H1 (cell line): ENCODE measurements around the gene CCNY. TPM values are rescaled to one million over a fixed set of nuclear protein-coding genes. Genes with fewer than 3 reads are reported as not detected.

Experiments used
- CTCF ChIA-PET: fragments of 300-600 bp; sonication (Branson Sonifier 250); formaldehyde crosslinking; loops from one replicate; lab custom pipeline; 2021; ENCODE audit not compliant: partially characterized antibody; lab: Charles Lee
- POLR2A ChIA-PET: fragments of 300-600 bp; sonication (Branson Sonifier 250); formaldehyde crosslinking; loops from one replicate; lab custom pipeline; 2021; ENCODE audit warnings: inconsistent platforms; ENCODE audit not compliant: partially characterized antibody; lab: Charles Lee
- DNase-seq, 2 experiments: peaks; one replicate each; pipeline versions ENCODE4 v3.0.0 to v3.0.0-alpha.2; 2010 to 2022; ENCODE audit warnings: low spot score in 2 of 2, low read depth in 1 of 2, mixed read lengths in 1 of 2
- FAIRE-seq: peaks from 2 replicates; lab custom pipeline; 2011; peaks lifted over from hg19 to GRCh38; lab: Jason Lieb, UNC
- H2AFZ ChIP-seq: 2 replicates; pipeline ENCODE4 v1.8.1; 2012; ENCODE audit warnings: low read length, inconsistent platforms
- H2AK5ac ChIP-seq: 2 replicates; pipeline ENCODE4 v1.6.1; 2013; ENCODE audit warnings: low read depth, low read length
- H2BK120ac ChIP-seq: replicated peaks from 2 replicates; pipeline ENCODE3; 2013; ENCODE audit warnings: low read depth, low read length, inconsistent platforms
- H2BK12ac ChIP-seq: 2 replicates; pipeline ENCODE4 v1.6.1; 2013; ENCODE audit warnings: low read depth, low read length
- H2BK15ac ChIP-seq: 2 replicates; pipeline ENCODE4 v1.6.1; 2013; ENCODE audit warnings: low read length
- H2BK20ac ChIP-seq: 2 replicates; pipeline ENCODE4 v1.6.1; 2013; ENCODE audit warnings: low read length
- H2BK5ac ChIP-seq: 2 replicates; pipeline ENCODE4 v1.6.1; 2013; ENCODE audit warnings: low read depth, low read length
- H3K14ac ChIP-seq: 2 replicates; pipeline ENCODE4 v1.6.1; 2013; ENCODE audit warnings: inconsistent platforms; ENCODE audit not compliant: insufficient read length
- H3K18ac ChIP-seq: 2 replicates; pipeline ENCODE4 v1.6.1; 2013; ENCODE audit warnings: low read length; ENCODE audit errors: extremely low read depth
- H3K23ac ChIP-seq: 2 replicates; pipeline ENCODE4 v1.6.1; 2013; ENCODE audit warnings: inconsistent platforms; ENCODE audit not compliant: insufficient read length
- H3K23me2 ChIP-seq: 2 replicates; pipeline ENCODE4 v1.6.1; 2013; ENCODE audit warnings: low read depth, low read length
- H3K27ac ChIP-seq: 2 replicates; pipeline ENCODE4 v1.6.1; 2011; ENCODE audit warnings: low read depth, low read length, inconsistent platforms
- H3K27me3 ChIP-seq, 4 experiments: replicated peaks in 1 of 4; 1 replicate in 1 of 4; 2 replicates in 3 of 4; pipeline versions ENCODE4 v1.6.1 to v1.8.1; 2011 to 2013; ENCODE audit warnings: low read length in 3 of 4, mild to moderate bottlenecking in 3 of 4, inconsistent platforms in 2 of 4, mixed read lengths in 2 of 4, moderate library complexity in 1 of 4; ENCODE audit not compliant: control insufficient read depth in 3 of 4, insufficient read depth in 3 of 4; ENCODE audit errors: extremely low read depth in 1 of 4
- H3K36me3 ChIP-seq, 4 experiments: 2 replicates each; pipeline versions ENCODE4 v1.6.1 to v1.8.1; 2011 to 2013; ENCODE audit warnings: mild to moderate bottlenecking in 4 of 4, low read length in 3 of 4, moderate library complexity in 2 of 4, control low read depth in 1 of 4, inconsistent platforms in 1 of 4; ENCODE audit not compliant: insufficient read depth in 4 of 4, control insufficient read depth in 2 of 4
- H3K4ac ChIP-seq: replicated peaks from 2 replicates; pipeline ENCODE3; 2013; ENCODE audit warnings: low read length, low read depth, mixed read lengths, inconsistent platforms; ENCODE audit not compliant: insufficient read length
- H3K4me1 ChIP-seq, 4 experiments: replicated peaks in 1 of 4; 1 replicate in 1 of 4; 2 replicates in 3 of 4; pipeline versions ENCODE4 v1.6.1 to v1.8.1; 2011 to 2013; ENCODE audit warnings: low read length in 3 of 4, inconsistent platforms in 2 of 4, mixed read lengths in 1 of 4; ENCODE audit not compliant: insufficient read depth in 4 of 4, control insufficient read depth in 3 of 4
- H3K4me2 ChIP-seq, 2 experiments: 2 replicates each; pipeline versions ENCODE4 v1.6.1 to v1.8.1; 2011 to 2013; ENCODE audit warnings: low read depth in 2 of 2, low read length in 2 of 2, control low read depth in 1 of 2, inconsistent platforms in 1 of 2, mild to moderate bottlenecking in 1 of 2; ENCODE audit not compliant: insufficient read depth in 1 of 2
- H3K4me3 ChIP-seq, 4 experiments: fragments of 200-600, 300-600 bp in 1 of 4; sonication (generic), shearing (Covaris generic), sonication (Bioruptor Twin) in 1 of 4; 2 replicates each; pipeline versions ENCODE4 v1.5.1 to v1.8.1; 2011 to 2016; ENCODE audit warnings: low read length in 4 of 4, low read depth in 3 of 4, control low read depth in 2 of 4, inconsistent platforms in 2 of 4, mild to moderate bottlenecking in 2 of 4, mixed read lengths in 1 of 4, moderate library complexity in 1 of 4; ENCODE audit not compliant: insufficient read depth in 2 of 4; ENCODE audit errors: extremely low read depth in 1 of 4
- H3K56ac ChIP-seq: replicated peaks from 2 replicates; pipeline ENCODE3; 2013; ENCODE audit warnings: low read depth, mild to moderate bottlenecking, mixed read lengths, low read length, inconsistent platforms; ENCODE audit not compliant: insufficient read length
- H3K79me1 ChIP-seq: 2 replicates; pipeline ENCODE4 v1.6.1; 2013; ENCODE audit warnings: low read depth, low read length, control low read depth
- H3K79me2 ChIP-seq, 2 experiments: 2 replicates each; pipeline versions ENCODE4 v1.6.1 to v1.8.1; 2012 to 2013; ENCODE audit warnings: low read length in 2 of 2, mild to moderate bottlenecking in 2 of 2, inconsistent platforms in 1 of 2; ENCODE audit not compliant: insufficient read depth in 2 of 2, control insufficient read depth in 1 of 2
- H3K9ac ChIP-seq, 4 experiments: replicated peaks in 1 of 4; 1 replicate in 1 of 4; 2 replicates in 3 of 4; pipeline versions ENCODE4 v1.6.1 to v1.8.1; 2011 to 2013; ENCODE audit warnings: low read depth in 3 of 4, low read length in 3 of 4, control low read depth in 2 of 4, mild to moderate bottlenecking in 2 of 4, moderate library complexity in 2 of 4, inconsistent platforms in 1 of 4; ENCODE audit errors: extremely low read depth in 1 of 4
- H3K9me3 ChIP-seq, 2 experiments: 2 replicates each; pipeline versions ENCODE4 v1.6.1 to v1.8.1; 2012 to 2013; ENCODE audit warnings: mild to moderate bottlenecking in 2 of 2, moderate library complexity in 2 of 2, control low read depth in 1 of 2, inconsistent platforms in 1 of 2, low read depth in 1 of 2, low read length in 1 of 2, mixed read lengths in 1 of 2; ENCODE audit not compliant: insufficient read depth in 2 of 2
- H4K20me1 ChIP-seq, 2 experiments: replicated peaks in 1 of 2; 2 replicates each; pipeline versions ENCODE3 to v1.8.1; 2011 to 2013; ENCODE audit warnings: inconsistent platforms in 2 of 2, low read length in 2 of 2, mild to moderate bottlenecking in 1 of 2; ENCODE audit not compliant: insufficient read depth in 2 of 2, control insufficient read depth in 1 of 2
- H4K5ac ChIP-seq: 2 replicates; pipeline ENCODE4 v1.6.1; 2013; ENCODE audit warnings: low read length, low read depth, mixed read lengths, inconsistent platforms; ENCODE audit not compliant: insufficient read length
- H4K8ac ChIP-seq: 2 replicates; pipeline ENCODE4 v1.8.0; 2013; ENCODE audit warnings: mild to moderate bottlenecking, moderate library complexity, low read length, inconsistent platforms; ENCODE audit not compliant: insufficient read depth; ENCODE audit errors: extremely low read depth
- H4K91ac ChIP-seq: replicated peaks from 2 replicates; pipeline ENCODE3; 2013; ENCODE audit warnings: low read length, mixed read lengths, inconsistent platforms; ENCODE audit not compliant: insufficient read length
- CBX5 ChIP-seq: fragments of 300-800, 300-1000 bp; sonication (generic); IDR thresholded peaks from 2 replicates; pipeline ENCODE4 v1.7.1; 2016; ENCODE audit warnings: antibody characterized with exemption, low read length, low read depth
- CHD1 ChIP-seq: IDR thresholded peaks from 2 replicates; pipeline ENCODE4 v1.6.1; 2012; ENCODE audit warnings: low read depth, low read length, improper control_type of control experiment
- EGR1 ChIP-seq: IDR thresholded peaks from 2 replicates; pipeline ENCODE4 v1.6.1; 2011; ENCODE audit warnings: low read depth, low read length, borderline replicate concordance
- FOSL1 ChIP-seq: IDR thresholded peaks from 2 replicates; pipeline ENCODE4 v1.6.1; 2011; ENCODE audit warnings: mild to moderate bottlenecking, low read depth, low read length, moderate library complexity; ENCODE audit not compliant: insufficient read depth
- HDAC6 ChIP-seq: IDR thresholded peaks from one replicate; pipeline ENCODE4 v1.7.1; 2012; ENCODE audit warnings: low read depth, mild to moderate bottlenecking, inconsistent platforms, low read length, moderate library complexity
- JUND ChIP-seq: IDR thresholded peaks from 2 replicates; pipeline ENCODE4 v1.6.1; 2011; ENCODE audit warnings: mild to moderate bottlenecking, improper control_type of control experiment, low read length
- KDM4A ChIP-seq: IDR thresholded peaks from one replicate; pipeline ENCODE4 v1.7.1; 2012; ENCODE audit warnings: low read depth, mild to moderate bottlenecking, moderate library complexity, low read length, inconsistent platforms; ENCODE audit not compliant: severe bottlenecking
- RAD21 ChIP-seq, 2 experiments: IDR thresholded peaks in 1 of 2; conservative IDR thresholded peaks in 1 of 2; 2 replicates each; pipeline ENCODE4 v1.6.1; 2011; ENCODE audit warnings: low read depth in 2 of 2, low read length in 2 of 2, improper control_type of control experiment in 1 of 2, inconsistent platforms in 1 of 2, mild to moderate bottlenecking in 1 of 2, moderate library complexity in 1 of 2
- RNF2 ChIP-seq: fragments of 200-900, 300-1000 bp; sonication (generic); IDR thresholded peaks from 2 replicates; pipeline ENCODE4 v1.7.1; 2016; ENCODE audit warnings: borderline replicate concordance, low read depth, mild to moderate bottlenecking, antibody characterized with exemption, low read length; ENCODE audit not compliant: poor library complexity, severe bottlenecking; ENCODE audit errors: missing control alignments
- TCF12 ChIP-seq: IDR thresholded peaks from 2 replicates; pipeline ENCODE4 v1.6.1; 2011; ENCODE audit warnings: low read depth, mild to moderate bottlenecking, low read length
- WGBS, 2 experiments: shearing (Covaris generic) in 1 of 2; methylation state at CpG; one replicate each; pipeline versions ENCODE4 v1.1.6 to v1.1.7; 2013 to 2015; ENCODE audit warnings: low lambda C conversion rate in 2 of 2, mixed read lengths in 2 of 2, inconsistent platforms in 1 of 2, low coverage in 1 of 2, missing lambda C conversion rate in 1 of 2; ENCODE audit not compliant: insufficient replicate concordance in 2 of 2, insufficient coverage in 1 of 2, insufficient read length in 1 of 2; ENCODE audit errors: extremely low coverage in 1 of 2, missing lambda C conversion rate in 1 of 2; 5-methylcytosine and 5-hydroxymethylcytosine counted together
- polyA plus RNA-seq, 7 experiments: library from polyadenylated mRNA; depleted of rRNA in 3 of 7; stranded (reverse) in 5 of 7; unstranded in 2 of 7; fragments of >200 nt in 5 of 7; fragments of 200-250 nt in 2 of 7; gene quantifications; 1 replicate in 5 of 7; 2 replicates in 1 of 7; 4 replicates in 1 of 7; pipeline versions ENCODE4 v1.2.1 to v1.2.3, GENCODE V29; 2011 to 2013; ENCODE audit warnings: missing spikeins in 2 of 7, mixed read lengths in 2 of 7
- total RNA-seq: library from RNA; stranded (reverse); fragmentation: NEBNext Ultra II Directional; extraction: Animal tissue kit (Norgen Biotek cat#: 25700); gene quantifications from 2 replicates; pipeline ENCODE4 v1.2.1, GENCODE V29; 2021
- TF ChIP-seq, protein P1 (sequence below): IDR thresholded peaks from 2 replicates; pipeline ENCODE4 v1.6.1; 2012; ENCODE audit warnings: inconsistent platforms
- TF ChIP-seq, protein P2 (sequence below): IDR thresholded peaks from 2 replicates; pipeline ENCODE4 v1.6.1; 2011; ENCODE audit warnings: low read length, improper control_type of control experiment

CCNY gene
- total and polyA plus RNA-seq, 2 of the 8 experiments (the other 6 are each of a cell fraction or from before 2014, with no cell fraction given): 25.3 to 68.2 TPM

DNA sequence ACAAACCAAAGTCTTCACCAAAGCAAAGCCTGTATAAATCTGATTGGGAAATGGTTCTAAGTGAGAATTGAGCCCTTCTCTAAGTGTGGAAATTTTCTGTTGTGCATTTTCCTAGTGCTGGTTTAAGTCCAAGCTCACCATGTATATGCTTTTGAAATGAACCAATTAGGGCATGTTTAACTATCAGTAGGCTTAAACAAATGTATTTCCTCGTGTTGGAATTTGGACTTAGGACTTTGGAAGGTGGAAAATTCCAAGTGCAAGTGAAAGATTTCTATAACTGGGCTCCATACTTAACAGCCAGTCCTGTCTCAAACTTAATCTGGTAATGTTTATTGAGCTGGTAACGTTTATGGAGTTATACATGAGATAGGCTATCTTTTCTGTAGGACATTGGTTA, 28.5 kb downstream of the CCNY start:
- no peak overlapping the region for H3K18ac ChIP-seq
- no peak overlapping the region for H2BK120ac ChIP-seq
- no peak overlapping the region for H4K91ac ChIP-seq
- no peak for DNase-seq
- H3K56ac ChIP-seq: no peak overlapping the region
- WGBS, 2 experiments: 84% methylated on average over 2 of the region's 2 CpGs; no CpG with 5 or more reads in 1 of the 2 experiments
- no peak overlapping the region for H4K5ac ChIP-seq
- no peak overlapping the region for H2BK15ac ChIP-seq
- H3K4me3 ChIP-seq: no peak overlapping the region
- H3K9me3 ChIP-seq: no peaks in the 10 kb centered on the region; a peak in 1 of 4 replicates
- H3K79me2 ChIP-seq: peaks cover 0 to 90% of the 10 kb centered on the region in 2 experiments; a peak in 2 of 4 replicates
- peaks cover 0 to 6% (median 3%) of the 10 kb centered on the region in 4 experiments; a peak in 3 of 7 replicates for H3K4me1 ChIP-seq
- peaks cover 1 to 4% of the 10 kb centered on the region in 2 experiments for H4K20me1 ChIP-seq
- no peak overlapping the region for H4K8ac ChIP-seq
- H2AFZ ChIP-seq: no peak overlapping the region
- H3K27ac ChIP-seq: no peak overlapping the region
- H3K27me3 ChIP-seq: no peaks in the 10 kb centered on the region
- FAIRE-seq: no peak
- H2BK12ac ChIP-seq: no peak overlapping the region
- no peak overlapping the region for H2AK5ac ChIP-seq
- no peak overlapping the region for H2BK5ac ChIP-seq
- no peak overlapping the region for H2BK20ac ChIP-seq
- H3K14ac ChIP-seq: no peak overlapping the region
- peaks cover 7% of the 10 kb centered on the region; the same call in 1 of the 2 replicates for H3K79me1 ChIP-seq
- H3K23ac ChIP-seq: no peak overlapping the region
- no peak overlapping the region for H3K4ac ChIP-seq
- no peak overlapping the region for H3K4me2 ChIP-seq
- POLR2A ChIA-PET: no interaction called here
- H3K23me2 ChIP-seq: no peaks in the 10 kb centered on the region
- CTCF ChIA-PET: interaction anchor here (0.7 kb wide), 1 partner anchor 21 kb away, joined by 4 read pairs; no protein-coding TSS in a partner anchor
- H3K36me3 ChIP-seq: no peaks in the 10 kb centered on the region
- no peak overlapping the region for H3K9ac ChIP-seq
- TF ChIP-seq TCF12: no peak
- no peak for TF ChIP-seq HDAC6
- no peak for TF ChIP-seq JUND
- TF ChIP-seq FOSL1: no peak
- TF ChIP-seq, protein P1, sequence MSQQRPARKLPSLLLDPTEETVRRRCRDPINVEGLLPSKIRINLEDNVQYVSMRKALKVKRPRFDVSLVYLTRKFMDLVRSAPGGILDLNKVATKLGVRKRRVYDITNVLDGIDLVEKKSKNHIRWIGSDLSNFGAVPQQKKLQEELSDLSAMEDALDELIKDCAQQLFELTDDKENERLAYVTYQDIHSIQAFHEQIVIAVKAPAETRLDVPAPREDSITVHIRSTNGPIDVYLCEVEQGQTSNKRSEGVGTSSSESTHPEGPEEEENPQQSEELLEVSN: no peak
- TF ChIP-seq, protein P2, sequence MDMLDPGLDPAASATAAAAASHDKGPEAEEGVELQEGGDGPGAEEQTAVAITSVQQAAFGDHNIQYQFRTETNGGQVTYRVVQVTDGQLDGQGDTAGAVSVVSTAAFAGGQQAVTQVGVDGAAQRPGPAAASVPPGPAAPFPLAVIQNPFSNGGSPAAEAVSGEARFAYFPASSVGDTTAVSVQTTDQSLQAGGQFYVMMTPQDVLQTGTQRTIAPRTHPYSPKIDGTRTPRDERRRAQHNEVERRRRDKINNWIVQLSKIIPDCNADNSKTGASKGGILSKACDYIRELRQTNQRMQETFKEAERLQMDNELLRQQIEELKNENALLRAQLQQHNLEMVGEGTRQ: no peak
- no peak for TF ChIP-seq RNF2
- TF ChIP-seq CBX5: no peak
- TF ChIP-seq CHD1: no peak
- TF ChIP-seq RAD21 (IDR thresholded peaks at IDR 0.05 in 1 of 2, conservative IDR thresholded peaks at IDR 0.05 in 1 of 2; ENCODE audit: low read depth in 2 of 2, low read length in 2 of 2): no peak
- TF ChIP-seq EGR1: no peak
- TF ChIP-seq KDM4A: no peak
